Panc1 (cell line): Measurements from ENCODE around the gene ARHGEF7. TPM values are rescaled to one million over a fixed set of nuclear protein-coding genes. Genes with fewer than 3 reads are reported as not detected.

Experiments used
- ATAC-seq: fragments of 200-7000 bp; cut with Tn5 transposase; 2 replicates; pipeline ENCODE4 v1.9.1; 2020; ENCODE audit warnings: mild to moderate bottlenecking, moderate library complexity
- BruUV-seq: library from RNA; stranded (reverse); fragments of 400-500 nt; replicated peaks from 2 replicates; lab custom pipeline; 2021; lab: Mats Ljungman, UMichigan
- CTCF ChIA-PET: fragments of 300-600 bp; sonication (Branson Sonifier 250); formaldehyde crosslinking; loops from one replicate; lab custom pipeline; 2022; ENCODE audit warnings: antibody characterized with exemption; lab: Charles Lee
- POLR2A ChIA-PET: fragments of 300-600 bp; sonication (Branson Sonifier 250); formaldehyde crosslinking; loops from one replicate; lab custom pipeline; 2022; ENCODE audit warnings: antibody characterized with exemption; lab: Charles Lee
- DNase-seq: peaks from one replicate; pipeline ENCODE4 v3.0.0-alpha.2; 2010; ENCODE audit warnings: low read depth, low spot score
- H3K27ac ChIP-seq: 2 replicates; pipeline ENCODE4 v1.5.1; 2011; ENCODE audit warnings: mild to moderate bottlenecking, low read length, inconsistent platforms
- H3K27me3 ChIP-seq: fragments of 200-500 bp; sonication (Bioruptor generic); 2 replicates; pipeline ENCODE4 v1.6.0; 2014; ENCODE audit warnings: low read length, inconsistent platforms; ENCODE audit not compliant: control insufficient read depth, insufficient read depth
- H3K36me3 ChIP-seq: fragments of 200-500 bp; sonication (Bioruptor generic); 2 replicates; pipeline ENCODE4 v1.5.1; 2014; ENCODE audit warnings: inconsistent platforms, mild to moderate bottlenecking, low read length, moderate library complexity; ENCODE audit not compliant: control insufficient read depth, insufficient read depth
- H3K4me1 ChIP-seq: 2 replicates; pipeline ENCODE4 v1.5.1; 2011; ENCODE audit warnings: inconsistent platforms, mild to moderate bottlenecking, low read length, moderate library complexity; ENCODE audit not compliant: control insufficient read depth, insufficient read depth
- H3K4me3 ChIP-seq, 2 experiments: 2 replicates each; pipeline ENCODE4 v1.5.1; 2011 to 2012; ENCODE audit warnings: low read depth in 2 of 2, low read length in 2 of 2, mild to moderate bottlenecking in 2 of 2, inconsistent platforms in 1 of 2, moderate library complexity in 1 of 2
- H3K9me3 ChIP-seq: fragments of 200-500 bp; sonication (Bioruptor generic); 2 replicates; pipeline ENCODE4 v1.5.1; 2014; ENCODE audit warnings: low read depth, mild to moderate bottlenecking, inconsistent platforms, low read length, moderate library complexity; ENCODE audit not compliant: control insufficient read depth, insufficient read depth
- CTCF ChIP-seq: fragments of 450-650 bp; IDR thresholded peaks from 2 replicates; pipeline ENCODE4 v1.5.1; 2017; ENCODE audit warnings: mild to moderate bottlenecking
- POLR2AphosphoS5 ChIP-seq: IDR thresholded peaks from 2 replicates; pipeline ENCODE4 v1.6.1; 2012; ENCODE audit warnings: mild to moderate bottlenecking, low read depth, low read length, moderate library complexity
- REST ChIP-seq, 2 experiments: IDR thresholded peaks; 2 replicates each; pipeline ENCODE4 v1.6.1; 2011 to 2012; ENCODE audit warnings: low read depth in 2 of 2, control low read depth in 1 of 2, low read length in 1 of 2, mild to moderate bottlenecking in 1 of 2, moderate library complexity in 1 of 2; ENCODE audit not compliant: insufficient read depth in 1 of 2
- SIN3A ChIP-seq: IDR thresholded peaks from 2 replicates; pipeline ENCODE4 v1.6.1; 2012; ENCODE audit warnings: low read depth, mild to moderate bottlenecking, low read length, moderate library complexity, borderline replicate concordance; ENCODE audit not compliant: insufficient read depth
- TCF7L2 ChIP-seq: IDR thresholded peaks from 2 replicates; pipeline ENCODE4 v1.6.1; 2011; ENCODE audit warnings: mild to moderate bottlenecking, low read depth, low read length, inconsistent platforms
- in situ Hi-C: cut with HindIII; loops from 2 replicates; pipeline ENCODE4 v1.10.0; 2016; ENCODE audit warnings: low sequenced_read_pairs, low pct_unique_long_range_greater_than_20kb
- intact Hi-C: fragments of 100-400 bp; cut with micrococcal nuclease; formaldehyde crosslinking; loops from one replicate; pipeline ENCODE4 v1.10.0; 2022; ENCODE audit not compliant: unreplicated experiment
- total RNA-seq: library from RNA; stranded (reverse); gene quantifications from one replicate; pipeline ENCODE4 v1.2.1, GENCODE V29; 2021; ENCODE audit not compliant: unreplicated experiment

Gene ARHGEF7
- total RNA-seq, 1 experiment from 2014 or later: 36.4 TPM

- ATAC-seq: peak; percentile 48; the same call in 1 of the 2 replicates
- intact Hi-C loops: no loop called here
- H3K36me3 ChIP-seq: no peaks in the 10 kb centered on the region
- POLR2A ChIA-PET: no interaction called here
- no peaks in the 10 kb centered on the region for H3K9me3 ChIP-seq
- no peak overlapping the region for H3K27ac ChIP-seq
- BruUV-seq: no TSS peak
- peaks cover 5% of the 10 kb centered on the region; the same call in 1 of the 2 replicates for H3K27me3 ChIP-seq
- H3K4me3 ChIP-seq: no peak overlapping the region
- H3K4me1 ChIP-seq: no peaks in the 10 kb centered on the region
- CTCF ChIA-PET: no interaction called here
- DNase-seq: no peak
- TF ChIP-seq TCF7L2 (no peak), CTCF (no peak), REST (IDR thresholded peaks at IDR 0.05; ENCODE audit: insufficient read depth in 1 of 2, low read depth in 2 of 2, low read length in 1 of 2) (no peak), SIN3A (no peak), POLR2AphosphoS5 (no peak)
- in situ Hi-C loops: no loop called here
Observed at GRCh38 chr13:111095031-111095840, 19.9 kb upstream of the ARHGEF7 start.

- ChIA-PET POLR2A (no interaction called here), CTCF (no interaction called here)
- BruUV-seq: no TSS peak
- no peak for TF ChIP-seq REST (IDR thresholded peaks at IDR 0.05; ENCODE audit: insufficient read depth in 1 of 2, low read depth in 2 of 2, low read length in 1 of 2)
- TF ChIP-seq SIN3A: no peak
- no peak for TF ChIP-seq CTCF
- no peak for TF ChIP-seq TCF7L2
- TF ChIP-seq POLR2AphosphoS5: no peak
- intact Hi-C loops (no loop called here), in situ Hi-C loops (no loop called here)
- Histone ChIP-seq H3K27me3 (peaks cover 5% of the 10 kb centered on the region; the same call in 1 of the 2 replicates), H3K36me3 (no peaks in the 10 kb centered on the region), H3K4me3 (no peak overlapping the region), H3K4me1 (no peaks in the 10 kb centered on the region), H3K27ac (no peak overlapping the region), H3K9me3 (no peaks in the 10 kb centered on the region)
- DNase-seq: no peak
- no peak for ATAC-seq
Observed at GRCh38 chr13:111095911-111096501, 19.1 kb upstream of the ARHGEF7 start.
